ENCODE measurements around the gene DENND6A.
"Not testable (repeated sequence)": the region's sequence is repeated elsewhere in the genome, so short reads cannot be mapped to it uniquely, and the experiment has no call there.

DENND6A gene

DNA sequence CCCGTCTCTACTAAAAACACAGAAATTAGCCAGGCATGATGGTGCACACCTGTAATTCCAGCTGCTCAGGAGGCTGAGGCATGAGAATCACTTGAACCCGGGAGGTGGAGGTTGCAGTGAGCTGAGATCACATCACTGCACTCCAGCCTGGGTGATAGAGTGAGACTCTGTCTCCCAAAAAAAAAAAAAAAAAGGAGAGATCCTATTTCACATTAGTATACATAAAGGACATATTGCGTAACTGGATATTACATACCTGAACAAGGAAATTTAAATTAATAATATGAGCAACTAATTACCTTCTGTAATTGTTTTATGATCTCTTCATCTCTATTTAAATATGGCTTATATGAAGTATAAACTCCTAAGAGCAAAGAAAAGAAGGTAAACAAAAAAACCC lies 58.6 kb downstream of the DENND6A start:
- DNase-seq (ENCODE audit: low read depth in 2 of 2) = not testable (repeated sequence)

DNA sequence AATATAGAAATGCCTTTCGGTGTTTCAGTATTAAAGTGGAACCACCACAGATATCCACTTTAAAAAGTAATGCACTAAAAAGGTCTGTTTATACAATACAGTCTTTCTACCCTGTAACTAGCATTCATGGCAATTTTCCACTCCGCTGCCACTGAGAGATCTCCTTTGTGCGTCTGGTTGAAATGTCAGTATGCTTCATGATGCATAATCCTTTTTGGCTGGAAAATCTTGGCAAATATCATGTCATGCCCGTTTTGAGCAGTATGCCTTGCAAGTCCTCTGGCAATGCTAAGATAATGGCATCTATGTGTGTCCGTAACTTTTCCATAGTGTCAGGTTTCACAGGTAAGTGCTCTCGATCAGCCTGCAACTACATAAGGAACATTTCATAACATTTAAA lies 64.9 kb downstream of the DENND6A start:
- DNase-seq (ENCODE audit: low read depth in 2 of 2) = no peak

DNA sequence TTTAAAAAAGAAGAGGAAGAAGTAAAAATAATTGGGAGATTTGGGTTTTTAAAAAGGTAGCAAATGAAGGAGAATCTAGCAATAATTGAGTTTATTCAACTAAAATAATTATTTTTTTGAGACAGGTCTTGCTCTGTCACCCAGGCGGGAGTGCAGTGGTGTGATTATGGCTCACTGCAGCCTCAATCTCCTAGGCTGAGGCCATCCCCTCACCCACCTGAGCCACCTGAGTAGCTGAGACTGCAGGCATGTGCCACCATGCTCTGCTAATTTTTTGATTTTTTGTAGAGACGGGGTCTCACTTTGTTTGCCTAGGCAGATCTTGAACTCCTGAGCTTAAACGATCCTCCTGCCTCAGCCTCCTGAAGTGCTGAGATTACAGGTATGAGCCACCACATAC lies 68.1 kb downstream of the DENND6A start:
- no peak for DNase-seq (ENCODE audit: low read depth in 2 of 2)

DNA sequence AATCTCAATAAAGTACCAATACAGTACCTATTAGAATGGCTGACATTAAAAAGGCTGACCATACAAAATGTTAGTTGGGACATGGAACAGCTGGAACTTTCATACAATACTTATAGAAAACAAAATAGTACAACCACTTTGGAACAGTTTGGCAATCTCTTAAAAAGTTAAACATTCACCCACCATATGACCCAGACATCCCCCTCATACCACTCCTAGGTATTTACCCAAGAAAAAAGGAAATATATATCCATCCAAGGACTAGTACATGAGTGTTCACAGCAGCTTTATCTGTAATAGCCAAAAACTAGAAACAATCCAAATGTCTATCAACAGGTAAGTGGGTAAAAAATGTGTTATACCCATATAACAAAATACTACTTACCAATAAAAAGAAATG lies 70.5 kb downstream of the DENND6A start:
- DNase-seq (ENCODE audit: low read depth in 2 of 2) = no peak

DNA sequence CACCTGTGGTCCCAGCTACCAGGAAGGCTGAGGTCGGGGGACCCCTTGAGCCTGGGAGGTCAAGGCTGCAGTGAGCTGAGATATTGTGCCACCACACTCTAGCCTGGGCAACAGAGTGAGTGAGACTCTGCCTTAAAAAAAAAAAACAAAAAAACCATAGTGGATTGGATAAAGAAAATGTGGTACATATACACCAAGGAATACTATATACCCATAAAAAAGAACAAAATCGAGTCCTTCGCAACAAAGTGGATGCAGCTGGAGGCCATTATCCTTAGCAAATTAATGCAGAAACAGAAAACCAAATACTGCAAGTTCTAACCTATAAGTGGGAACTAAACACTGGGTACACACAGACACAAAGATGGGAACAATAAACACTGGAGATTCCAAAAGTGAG lies 75.1 kb downstream of the DENND6A start:
- no peak for DNase-seq (ENCODE audit: low read depth in 2 of 2)

DNA sequence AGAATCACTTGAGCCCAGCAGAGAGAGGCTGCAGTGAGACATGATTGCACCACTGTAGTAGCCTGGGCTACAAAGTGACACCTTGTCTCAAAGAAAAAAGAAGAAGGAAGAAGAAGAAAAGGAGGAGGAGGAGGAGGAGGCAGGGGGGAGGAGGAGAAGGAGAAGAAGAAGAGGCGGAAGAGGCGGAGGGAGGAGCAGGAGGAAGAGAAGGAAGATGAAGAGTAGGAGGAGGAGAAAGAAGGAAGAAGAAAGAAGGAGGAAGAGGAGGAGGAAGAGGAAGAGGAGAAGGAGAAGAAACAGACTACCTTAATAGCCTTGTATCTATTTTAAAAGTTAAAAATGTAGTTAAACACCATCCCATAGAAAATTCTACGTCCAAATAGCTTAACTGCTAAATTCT lies 76.6 kb downstream of the DENND6A start:
- DNase-seq (ENCODE audit: low read depth in 2 of 2) = no peak

DNA sequence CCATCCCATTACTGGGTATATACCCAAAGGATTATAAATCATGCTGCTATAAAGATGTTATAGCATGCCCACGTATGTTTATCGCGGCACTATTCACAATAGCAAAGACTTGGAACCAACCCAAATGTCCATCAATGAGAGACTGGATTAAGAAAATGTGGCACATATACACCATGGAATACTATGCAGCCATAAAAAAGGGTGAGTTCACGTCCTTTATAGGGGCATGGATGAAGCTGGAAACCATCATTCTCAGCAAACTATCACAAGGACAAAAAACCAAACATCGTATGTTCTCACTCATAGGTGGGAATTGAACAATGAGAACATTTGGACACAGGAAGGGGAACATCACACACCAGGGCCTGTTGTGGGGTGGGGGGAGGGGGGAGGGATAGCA lies 81.0 kb downstream of the DENND6A start:
- not testable (repeated sequence) for DNase-seq (ENCODE audit: low read depth in 2 of 2)

DNA sequence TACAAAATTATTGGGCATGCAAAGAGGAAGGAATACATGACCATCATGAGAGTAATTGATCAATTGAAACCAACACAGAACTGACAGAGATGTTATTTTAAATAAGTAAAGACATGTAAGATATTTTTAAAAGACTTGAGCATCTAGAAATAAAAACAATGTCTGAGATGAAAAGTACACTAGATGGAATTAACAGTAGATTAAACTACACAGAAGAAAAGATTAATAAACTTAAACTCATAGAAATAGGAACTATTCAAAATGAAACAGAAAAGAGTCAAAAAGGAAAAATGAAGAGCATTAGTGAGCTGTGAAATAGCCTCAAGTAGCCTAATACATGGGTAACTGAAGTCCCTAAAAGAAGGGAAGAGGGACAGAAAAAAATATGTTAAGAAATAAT lies 87.2 kb downstream of the DENND6A start:
- no peak for DNase-seq (ENCODE audit: low read depth in 2 of 2)

DNA sequence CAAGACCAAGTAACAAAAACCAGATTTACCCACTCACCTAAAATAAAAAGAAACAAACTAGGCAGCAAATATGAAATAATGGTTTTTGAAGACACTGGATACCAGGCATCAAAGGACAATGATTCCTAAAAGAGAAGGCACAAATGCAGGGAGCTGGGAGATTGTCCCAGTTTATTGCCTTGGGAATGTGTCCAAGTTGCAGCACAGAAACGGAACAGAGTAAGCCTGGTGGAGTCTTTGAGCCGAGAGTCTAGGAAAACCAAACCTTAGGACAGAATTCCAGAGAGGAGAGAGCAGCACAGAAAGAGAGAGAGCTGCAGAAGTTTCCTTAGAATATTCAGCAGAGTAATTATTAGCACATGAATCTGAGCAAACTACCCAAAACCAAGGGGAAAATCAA lies 87.9 kb downstream of the DENND6A start:
- DNase-seq (ENCODE audit: low read depth in 2 of 2) = no peak

DNA sequence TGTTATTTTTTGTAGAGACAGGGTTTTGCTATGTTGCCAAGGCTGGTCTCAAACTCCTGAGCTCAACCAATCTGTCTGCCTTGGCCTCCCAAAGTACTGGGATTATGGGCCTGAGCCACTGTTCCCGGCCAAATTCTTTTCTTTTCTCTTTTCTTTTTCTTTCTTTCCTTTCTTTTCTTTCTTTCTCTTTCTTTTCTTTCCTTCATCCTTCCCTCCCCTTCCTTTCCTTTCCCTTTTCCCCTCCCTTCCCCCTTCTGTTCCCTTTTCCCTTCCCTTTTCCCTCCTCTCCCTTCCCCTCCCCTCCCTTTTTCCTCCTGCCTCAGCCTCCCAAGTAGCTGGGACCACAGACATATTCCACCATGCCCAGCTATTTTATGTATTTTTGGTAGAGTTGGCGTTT lies 92.7 kb downstream of the DENND6A start:
- no peak for DNase-seq (ENCODE audit: low read depth in 2 of 2)

DNA sequence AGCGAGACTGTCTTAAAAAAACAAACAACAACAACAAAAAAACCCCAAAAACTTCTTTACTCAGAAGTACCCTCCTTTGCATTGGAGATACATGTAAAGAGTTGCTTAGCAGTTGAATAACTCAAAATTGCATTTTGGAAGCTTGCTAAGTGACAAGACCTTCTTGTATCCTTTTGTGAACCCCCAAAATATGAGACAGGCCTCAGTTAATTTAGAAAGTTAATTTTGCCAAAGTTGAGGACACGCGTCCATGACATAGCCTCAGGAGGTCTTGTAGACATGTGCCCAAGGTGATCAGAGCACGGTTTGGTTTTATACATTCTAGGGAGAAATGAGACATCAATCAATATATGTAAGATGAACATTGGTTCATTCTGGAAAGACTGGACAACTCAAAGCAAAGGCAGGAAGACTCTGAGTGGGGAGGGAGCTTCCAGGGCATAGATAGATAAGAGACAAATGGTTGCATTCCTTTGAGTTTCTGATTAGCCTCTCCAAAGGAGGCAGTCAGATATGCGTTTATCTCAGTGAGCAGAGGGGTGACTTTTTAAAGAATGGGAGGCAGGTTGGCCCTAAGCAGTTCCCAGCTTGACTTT lies 94.0 kb downstream of the DENND6A start:
- no peak for DNase-seq (ENCODE audit: low read depth in 2 of 2)

DNA sequence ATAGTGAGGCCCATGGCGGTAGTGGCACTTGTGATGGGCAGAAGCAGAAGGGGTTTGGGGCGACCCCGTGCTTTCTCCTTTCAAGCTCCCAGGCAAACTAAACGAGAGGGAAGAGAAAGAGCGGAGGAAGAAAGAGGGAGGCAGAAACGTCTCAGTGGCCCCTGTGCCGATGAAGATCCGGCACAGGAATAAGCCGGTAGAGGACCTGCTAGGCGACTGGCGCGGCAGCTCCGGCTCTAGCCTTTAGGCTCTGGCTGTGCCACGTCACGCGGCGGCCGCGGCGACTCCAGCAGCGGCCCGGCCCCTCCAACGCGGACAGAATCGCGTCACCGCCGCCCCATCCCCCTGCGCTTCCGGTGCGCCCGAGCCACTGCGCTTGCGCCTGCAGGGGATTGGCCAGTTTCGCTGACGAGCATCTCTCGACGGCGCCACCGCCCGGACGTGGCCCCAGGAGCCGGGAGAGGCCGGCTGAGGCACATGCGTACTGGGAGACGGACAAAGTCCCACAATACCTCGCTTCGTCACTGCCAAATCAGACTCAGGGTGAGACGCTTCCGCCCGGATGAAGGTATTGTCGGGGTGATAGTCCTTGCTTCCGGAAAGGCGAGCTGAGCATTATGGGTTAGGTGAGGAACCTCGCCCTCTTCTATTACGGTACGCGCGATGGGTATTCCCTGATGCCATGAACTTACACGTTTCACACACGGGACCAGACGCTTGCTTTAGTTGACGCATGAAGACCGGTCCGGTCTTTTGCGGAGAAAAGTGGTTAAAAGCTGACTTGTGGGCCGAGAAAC lies 95.6 kb downstream of the DENND6A start, which contains the start of gene ARF4:
ARF4 (minus strand) TSS at position 218 of the 797 bp plus-strand sequence; CDS start at position 14, 204 bp downstream.
- DNase-seq (ENCODE audit: low read depth in 2 of 2) = peak; percentile 95 to 99

DNA sequence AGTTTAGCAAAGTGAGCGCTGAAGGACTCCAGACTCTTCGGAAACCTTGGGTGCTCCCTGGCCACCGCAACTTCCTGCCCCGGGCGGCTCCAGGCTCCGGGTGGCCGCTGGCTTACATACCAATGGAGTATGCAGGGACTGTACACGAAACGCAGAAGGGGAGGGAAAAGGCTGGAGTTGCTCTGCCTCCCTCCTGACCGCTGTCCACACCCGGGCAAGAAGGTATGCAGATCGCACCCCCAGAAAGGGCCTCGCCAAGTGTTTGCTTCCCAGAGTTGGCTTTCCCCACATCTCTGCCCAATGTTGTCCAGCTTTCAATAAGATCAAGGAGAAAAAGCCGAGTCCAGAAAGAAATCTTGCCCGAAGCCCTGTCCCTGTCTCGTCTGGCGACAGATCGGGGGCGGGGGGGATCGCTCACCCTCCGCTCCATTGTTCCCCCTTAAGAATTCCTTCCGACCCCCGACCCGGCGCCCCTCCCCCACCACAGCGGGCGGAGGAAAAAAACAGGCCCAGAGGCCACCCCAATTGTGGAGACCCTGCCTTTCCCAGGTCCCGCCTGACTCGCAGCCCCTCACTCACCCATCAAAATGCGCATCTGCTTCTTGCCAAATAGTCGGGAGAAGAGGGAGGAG lies 96.3 kb downstream of the DENND6A start:
- peak in 1 of 2 donors; percentile 25 for DNase-seq (ENCODE audit: low read depth in 2 of 2)

DNA sequence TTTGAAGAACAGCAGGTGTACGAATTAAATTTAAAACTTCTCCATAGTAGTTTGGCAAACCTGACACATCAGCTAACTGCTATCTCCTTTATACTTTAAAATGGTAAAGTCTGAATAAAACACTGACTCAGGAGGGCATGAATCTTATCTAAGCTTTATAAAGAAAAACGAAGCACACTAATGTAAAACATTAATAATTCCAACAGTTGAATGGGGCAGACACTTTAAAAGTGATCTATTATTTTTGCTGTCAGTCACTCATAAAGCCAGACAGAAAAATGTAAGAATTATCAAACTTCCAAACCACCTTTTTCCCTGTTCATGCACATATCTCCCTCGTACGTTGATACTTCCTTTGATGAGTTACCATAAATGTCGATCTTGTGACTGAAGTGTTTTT lies 98.3 kb downstream of the DENND6A start:
- no peak for DNase-seq (ENCODE audit: low read depth in 2 of 2)

DNA sequence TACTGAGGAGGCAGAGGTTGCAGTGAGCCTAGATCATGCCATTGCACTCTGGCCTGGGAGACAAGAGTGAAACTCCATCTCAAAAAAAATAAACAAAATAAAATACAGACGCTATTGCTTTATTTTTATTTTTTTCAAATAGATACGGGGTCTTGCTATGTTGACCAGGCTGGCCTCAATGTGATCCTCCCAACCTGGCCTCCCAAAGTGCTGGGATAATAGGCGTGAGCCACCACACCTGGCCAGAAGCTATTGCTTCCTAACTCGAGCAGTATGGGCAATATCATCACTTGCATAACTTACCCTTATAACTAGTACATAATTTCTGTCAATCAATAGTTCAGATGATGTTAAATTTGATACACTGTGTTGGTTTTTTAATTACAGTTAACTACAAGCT lies 98.7 kb downstream of the DENND6A start:
- no peak for DNase-seq (ENCODE audit: low read depth in 2 of 2)

DNA sequence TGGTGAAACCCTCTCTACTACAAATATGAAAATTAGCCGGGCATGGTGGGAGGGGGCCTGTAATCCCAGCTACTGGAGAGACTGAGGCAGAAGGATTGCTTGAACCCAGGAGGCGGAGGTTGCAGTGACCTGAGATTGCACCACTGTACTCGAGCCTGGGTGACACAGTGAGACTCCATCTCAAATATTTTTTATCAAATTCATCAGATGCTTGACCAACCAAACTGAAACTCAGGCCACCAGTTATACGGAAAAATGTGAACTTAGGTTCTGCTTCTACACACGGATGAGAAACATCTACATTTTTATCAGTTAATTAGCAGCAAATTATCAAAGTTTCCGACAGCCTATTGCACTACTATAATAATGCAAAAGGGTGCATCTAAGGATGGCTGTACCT lies 100.6 kb downstream of the DENND6A start:
- DNase-seq (ENCODE audit: low read depth in 2 of 2) = no peak

DNA sequence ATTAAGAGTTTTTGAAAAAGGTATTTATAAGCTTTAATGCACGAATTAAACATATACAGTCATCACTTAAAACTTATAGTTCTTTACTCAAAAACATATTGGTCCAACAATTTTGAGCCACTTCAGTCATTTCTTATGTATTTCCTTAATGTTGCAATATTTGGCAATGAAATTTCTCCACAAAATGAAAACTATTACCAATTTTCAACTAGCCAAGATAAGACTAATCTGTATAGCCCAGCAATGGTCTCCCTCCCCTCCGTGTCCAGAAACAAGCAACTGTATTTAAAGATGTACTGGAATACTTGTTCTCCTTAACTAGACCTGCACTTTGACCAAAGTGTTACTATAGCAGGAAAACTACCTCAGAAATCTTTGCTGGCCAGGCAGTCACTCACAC lies 105.0 kb downstream of the DENND6A start:
- no peak for DNase-seq (ENCODE audit: low read depth in 2 of 2)

DNA sequence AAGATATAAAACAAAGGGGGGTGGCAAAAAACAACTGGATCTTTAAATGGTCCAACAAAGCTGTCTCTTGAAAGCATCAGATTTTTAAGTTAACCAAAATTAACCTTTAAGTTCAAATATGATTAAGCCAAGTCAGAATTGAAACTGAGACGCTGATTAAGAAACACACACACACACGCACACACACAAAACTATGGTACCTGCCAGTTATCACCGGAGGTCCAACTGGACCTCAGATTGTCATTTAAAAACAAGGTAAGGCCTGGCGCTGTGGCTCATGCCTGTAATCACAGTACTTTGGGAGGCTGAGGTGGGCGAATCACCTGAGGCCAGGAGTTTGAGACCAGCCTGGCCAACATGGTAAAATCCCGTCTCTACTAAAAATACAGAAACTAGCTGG lies 106.1 kb downstream of the DENND6A start:
- DNase-seq (ENCODE audit: low read depth in 2 of 2) = no peak

DNA sequence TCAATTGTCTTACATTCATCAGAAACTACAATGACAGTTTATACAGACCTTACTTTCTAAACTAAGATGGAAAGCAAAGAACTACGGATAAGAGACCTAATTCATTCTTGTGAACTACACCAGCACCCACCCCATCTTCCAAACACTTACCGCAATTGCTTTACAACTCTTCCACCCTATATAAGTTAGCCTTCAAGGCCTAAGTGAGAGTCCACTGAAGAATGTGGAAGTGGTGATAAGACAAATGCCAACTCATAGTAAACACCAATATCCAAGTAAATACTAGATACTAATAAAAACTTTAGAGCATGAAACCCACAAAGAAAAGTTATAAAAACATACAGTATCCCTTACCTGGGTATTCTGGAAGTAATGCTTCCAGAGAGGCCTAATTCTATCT lies 109.3 kb downstream of the DENND6A start:
- no peak for DNase-seq (ENCODE audit: low read depth in 2 of 2)

DNA sequence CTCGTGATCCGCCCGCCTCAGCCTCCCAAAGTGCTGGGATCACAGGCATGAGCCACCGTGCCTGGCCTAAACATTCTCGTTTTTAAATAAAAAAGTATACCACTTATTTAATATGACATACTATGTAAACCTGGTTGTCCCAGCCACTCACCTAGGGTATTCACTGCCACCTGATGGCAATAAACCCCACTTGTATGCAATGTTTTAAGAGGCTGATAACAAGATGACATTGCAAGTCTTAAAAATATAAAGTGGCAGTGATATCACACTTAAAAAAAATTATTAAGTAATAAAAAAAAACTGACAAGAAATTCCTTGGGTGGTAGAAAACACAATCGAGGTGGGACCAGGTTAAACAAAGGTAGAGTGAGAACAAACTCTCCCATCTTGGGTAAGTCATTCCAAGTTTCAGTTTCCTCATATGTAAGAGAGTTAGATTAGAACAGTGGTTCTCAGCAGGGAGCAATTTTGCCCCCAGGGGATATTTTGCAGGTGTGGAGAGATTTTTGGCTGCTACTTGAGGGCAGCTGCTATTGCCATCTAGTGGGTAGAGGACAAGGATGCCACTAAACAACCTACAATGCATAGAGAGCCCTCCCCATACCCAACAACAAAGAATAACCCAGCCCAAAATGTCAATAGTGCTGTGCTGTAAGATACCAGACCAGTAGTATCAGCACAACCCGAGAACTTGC lies 110.3 kb downstream of the DENND6A start:
- no peak for DNase-seq (ENCODE audit: low read depth in 2 of 2)

DNA sequence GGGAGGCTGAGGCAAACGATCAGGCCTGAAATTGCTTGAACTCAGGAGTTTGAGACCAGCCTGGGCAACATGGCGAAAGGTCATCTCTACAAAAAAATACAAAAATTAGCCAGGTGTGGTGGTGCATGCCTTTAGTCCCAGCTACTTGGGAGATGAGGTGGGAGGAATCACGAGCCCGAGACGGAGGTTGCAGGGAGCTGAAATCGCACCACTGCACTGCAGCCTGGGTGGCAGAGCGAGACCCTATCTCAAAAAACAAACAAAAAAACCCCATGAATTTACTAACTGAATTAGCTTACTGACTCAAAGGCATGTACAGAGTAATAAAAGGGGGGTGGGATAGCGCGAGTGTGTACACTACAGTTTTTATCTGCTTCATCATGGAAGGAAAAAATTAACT lies 115.1 kb downstream of the DENND6A start:
- DNase-seq (ENCODE audit: low read depth in 2 of 2) = no peak

DNA sequence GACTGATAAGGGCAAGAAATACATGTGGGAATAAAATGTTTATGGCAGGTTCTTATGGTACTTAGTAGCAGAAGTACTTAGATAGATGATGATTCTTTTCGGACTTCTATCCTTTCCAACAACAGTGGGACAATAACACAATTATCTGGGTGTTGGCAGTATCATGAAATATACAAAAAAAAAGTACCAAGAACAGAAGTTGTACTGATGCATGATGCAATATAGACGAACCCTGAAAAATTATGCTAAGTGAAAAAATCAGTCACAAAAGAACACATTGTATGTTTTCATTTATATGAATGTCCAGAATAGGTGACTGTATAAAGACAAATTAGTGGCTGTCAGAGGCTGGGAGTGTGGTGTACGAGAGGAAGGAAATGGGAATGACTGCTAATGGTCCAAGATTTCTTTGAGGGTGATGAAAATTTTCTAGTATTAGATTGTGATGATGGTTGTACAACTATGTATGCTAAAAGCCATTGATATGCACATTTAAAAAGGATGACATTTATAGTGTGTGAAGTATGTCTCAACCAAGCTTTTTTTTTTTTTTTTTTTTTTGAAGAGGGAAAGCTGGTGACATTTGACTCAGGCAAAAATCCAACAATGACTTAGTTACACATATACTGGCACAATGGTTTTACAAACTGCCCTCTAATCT lies 116.8 kb downstream of the DENND6A start:
- no peak for DNase-seq (ENCODE audit: low read depth in 2 of 2)

Data from stimulated activated CD4-positive, alpha-beta T cell treated with anti-CD3 and anti-CD28 coated beads, Interleukin-1b, Interleukin-23, amount 100 ng/mL, for 1 hour (primary cell).